ENCODE data around the gene DKK3.
"Not testable (repeated sequence)": the region's sequence is repeated elsewhere in the genome, so short reads cannot be mapped to it uniquely, and the experiment has no call there.

DKK3 gene

DNA sequence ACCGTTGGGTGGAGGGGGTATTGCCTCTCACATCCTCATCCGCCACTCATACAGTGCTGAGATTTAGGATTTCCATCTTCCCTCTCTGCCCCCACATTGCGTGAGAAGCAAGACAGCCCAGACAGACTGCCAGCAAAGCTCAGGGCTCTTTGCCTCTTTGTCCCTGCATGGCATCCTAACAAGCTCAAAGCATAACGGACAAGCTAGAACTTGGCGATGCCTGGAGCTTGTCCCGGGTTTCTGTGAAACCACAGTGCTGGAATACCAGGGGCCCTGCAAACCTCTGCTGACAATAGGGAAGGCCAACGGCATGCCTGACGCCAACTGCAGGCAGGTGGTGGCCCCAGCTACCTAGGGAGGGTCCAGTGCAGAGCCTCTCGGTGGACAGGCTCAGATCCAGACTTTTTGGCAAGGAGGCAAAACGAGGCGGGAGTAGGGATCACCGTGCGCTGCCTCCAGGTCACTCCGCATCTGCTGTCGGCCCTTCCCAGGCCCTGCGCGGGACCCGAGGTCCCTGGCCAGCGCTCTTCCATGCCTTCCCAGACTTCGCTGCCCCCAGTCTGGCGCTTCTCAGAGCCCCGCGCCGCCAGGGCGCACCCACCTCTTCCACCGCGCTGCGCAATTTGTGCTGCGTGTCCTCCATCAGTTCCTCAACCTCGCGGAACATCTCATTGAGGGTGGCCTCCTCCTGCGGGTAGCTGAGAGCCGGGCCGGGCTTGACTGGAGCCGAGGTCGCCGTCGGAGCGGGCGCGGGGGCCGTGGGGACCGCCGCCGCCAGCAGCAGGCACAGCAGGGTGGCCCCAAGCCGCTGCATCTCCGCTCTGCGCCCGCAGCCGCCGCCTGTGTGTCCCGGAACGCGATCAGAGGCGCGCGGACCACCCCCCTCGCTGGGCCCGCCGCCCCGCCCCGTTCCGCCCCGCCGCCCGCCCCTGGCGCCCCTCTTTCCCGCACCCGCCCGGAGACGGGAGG is at the start of gene DKK3:
DKK3 (minus strand) TSS at position 858 of the 969 bp plus-strand sequence; CDS start at position 814, 44 bp downstream.
- DNase-seq (ENCODE audit: low read depth, low spot score) = no peak

GRCh38 chr11:12057299-12057980 is 49.0 kb upstream of the DKK3 start:
- no peak for DNase-seq (ENCODE audit: low read depth, low spot score)

DNA sequence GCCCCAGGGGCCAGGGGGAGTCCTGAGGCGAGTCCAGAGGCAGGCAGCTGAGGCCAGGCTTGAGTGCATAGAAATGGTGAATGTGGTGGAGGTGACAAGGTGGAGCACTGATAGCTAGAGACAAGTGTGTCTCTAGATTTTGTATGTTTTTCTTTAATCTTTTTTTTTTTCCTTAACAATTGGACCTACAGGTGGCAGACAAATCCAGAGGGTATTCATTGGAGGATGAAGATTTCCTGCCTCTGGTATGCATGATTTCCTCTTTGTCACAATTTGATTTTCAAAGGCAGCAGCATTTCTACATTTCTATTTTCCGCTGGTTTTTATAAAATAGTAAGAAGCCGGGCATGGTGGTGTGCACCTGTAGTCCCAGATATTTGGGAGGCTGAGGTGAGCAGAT is 47.7 kb upstream of the DKK3 start:
- DNase-seq (ENCODE audit: low read depth, low spot score) = no peak

DNA sequence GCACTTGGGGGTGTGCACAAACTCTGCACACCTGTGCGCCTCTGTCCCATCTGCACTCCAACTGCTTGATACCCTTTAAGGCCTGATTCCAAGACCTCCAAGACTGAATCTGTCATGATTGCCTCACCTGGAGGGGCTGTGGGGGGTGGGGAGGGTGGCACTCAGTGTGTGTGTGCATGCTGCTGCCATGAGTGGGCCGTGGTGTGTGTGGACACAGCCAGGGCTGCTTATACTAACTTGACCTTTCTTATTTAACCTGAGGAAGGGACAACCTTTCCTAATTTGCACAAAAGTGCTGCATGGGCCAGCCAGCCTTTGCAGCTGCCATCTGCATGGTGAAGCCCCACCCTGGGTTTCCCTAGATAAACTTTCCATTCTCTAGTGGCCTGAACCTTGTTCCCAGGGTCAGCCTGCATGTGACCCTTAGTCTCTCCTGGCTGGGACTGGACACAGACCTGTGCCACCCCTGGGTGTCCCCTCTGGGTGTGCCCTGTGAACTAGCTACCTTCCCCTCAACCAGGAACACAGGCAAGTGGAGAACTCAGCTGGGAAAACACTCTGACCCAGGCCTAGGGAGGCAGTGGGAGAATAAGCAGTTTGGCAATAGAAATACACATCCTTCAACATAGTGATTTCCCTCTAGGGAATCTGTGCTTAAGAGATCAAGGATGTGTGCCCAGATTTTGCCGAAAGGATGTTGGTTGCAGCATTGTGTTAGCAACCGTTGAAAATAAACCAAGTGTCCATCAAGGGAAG is 45.4 kb upstream of the DKK3 start:
- no peak for DNase-seq (ENCODE audit: low read depth, low spot score)

DNA sequence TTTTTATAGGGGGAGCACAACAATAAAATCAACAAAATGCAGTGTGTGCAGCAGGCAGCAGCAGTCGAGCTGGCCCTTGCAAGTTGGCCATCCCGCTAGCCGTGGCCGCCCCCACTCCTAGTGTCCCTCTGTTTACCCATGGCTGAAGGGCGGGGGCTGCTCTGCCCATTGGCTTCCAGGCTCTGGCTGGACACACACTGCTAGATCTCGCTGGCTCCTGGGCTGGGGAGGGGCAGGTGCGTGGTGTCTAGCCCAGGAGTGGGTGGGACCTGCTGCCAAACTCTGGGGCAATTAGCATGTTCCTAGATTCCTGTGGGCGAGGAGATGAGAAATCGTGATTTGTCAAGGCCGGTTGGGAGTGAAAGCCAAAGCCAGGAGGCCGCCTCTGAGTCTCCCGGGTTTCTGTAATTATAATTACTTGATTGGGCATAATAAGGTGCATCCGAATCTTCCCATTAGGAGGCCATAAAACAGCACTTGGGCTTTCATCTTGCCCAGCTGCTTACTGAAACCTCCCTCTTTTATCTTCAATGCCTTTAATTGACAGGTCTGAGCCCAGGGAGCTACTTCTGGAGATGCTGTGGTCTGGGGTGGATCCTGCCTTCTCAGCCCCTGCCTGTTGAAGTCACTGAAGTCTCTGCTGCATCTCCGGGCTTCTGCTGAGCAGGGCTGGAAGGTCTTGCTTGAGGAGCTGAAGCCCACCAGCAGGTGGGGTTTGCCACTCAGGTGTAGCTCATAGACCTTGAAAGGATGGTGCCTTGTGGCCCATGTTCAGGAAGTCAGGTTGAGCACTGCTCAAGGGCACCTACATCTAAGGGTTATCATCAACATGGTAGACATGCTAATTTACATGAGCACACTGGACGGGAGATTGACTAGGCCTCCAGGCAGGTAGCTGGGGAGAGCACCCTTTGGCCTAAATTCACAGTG is 44.5 kb upstream of the DKK3 start:
- DNase-seq (ENCODE audit: low read depth, low spot score) = no peak

- no peak for DNase-seq (ENCODE audit: low read depth, low spot score)
These were observed 42.8 kb upstream of the DKK3 start for GRCh38 chr11:12051287-12051662.

- DNase-seq (ENCODE audit: low read depth, low spot score) = no peak
These were observed 42.3 kb upstream of the DKK3 start for GRCh38 chr11:12050470-12051286.

- DNase-seq (ENCODE audit: low read depth, low spot score) = no peak
These were observed 40.7 kb upstream of the DKK3 start for GRCh38 chr11:12048936-12049790.

- no peak for DNase-seq (ENCODE audit: low read depth, low spot score)
These were observed 38.3 kb upstream of the DKK3 start for GRCh38 chr11:12046636-12047236.

DNA sequence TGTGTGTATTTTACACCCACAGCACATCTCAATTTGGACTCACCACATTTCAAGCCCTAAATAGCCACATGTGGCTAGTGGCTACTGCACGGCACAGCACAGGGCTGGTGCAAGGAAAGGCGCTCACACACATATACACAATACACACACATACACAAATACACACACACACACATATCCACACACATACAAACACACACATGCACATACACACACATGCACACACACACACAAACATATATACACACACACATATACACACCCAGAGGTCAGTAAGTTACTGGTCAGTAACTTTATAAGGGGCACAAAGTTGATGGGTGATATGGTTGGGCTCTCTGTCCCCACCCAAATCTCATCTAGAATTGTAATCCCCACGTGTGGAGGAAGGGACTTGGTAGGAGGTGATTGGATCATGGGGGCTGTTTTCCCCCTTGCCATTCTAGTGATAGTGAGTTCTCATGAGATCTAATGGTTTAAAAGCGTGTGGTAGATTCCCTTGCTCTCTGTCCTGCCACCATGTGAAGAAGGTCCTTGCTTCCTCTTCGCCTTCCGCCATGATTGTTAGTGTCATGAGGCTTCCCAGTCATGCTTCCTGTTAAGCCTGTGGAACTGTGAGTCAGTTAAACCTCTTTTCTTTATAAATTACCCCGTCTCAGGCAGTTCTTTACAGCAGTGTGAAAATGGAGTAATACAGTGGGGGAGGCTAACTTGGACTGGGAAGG is 37.6 kb upstream of the DKK3 start:
- no peak for DNase-seq (ENCODE audit: low read depth, low spot score)

- no peak for DNase-seq (ENCODE audit: low read depth, low spot score)
These were observed 36.4 kb upstream of the DKK3 start for GRCh38 chr11:12044799-12045198.

DNA sequence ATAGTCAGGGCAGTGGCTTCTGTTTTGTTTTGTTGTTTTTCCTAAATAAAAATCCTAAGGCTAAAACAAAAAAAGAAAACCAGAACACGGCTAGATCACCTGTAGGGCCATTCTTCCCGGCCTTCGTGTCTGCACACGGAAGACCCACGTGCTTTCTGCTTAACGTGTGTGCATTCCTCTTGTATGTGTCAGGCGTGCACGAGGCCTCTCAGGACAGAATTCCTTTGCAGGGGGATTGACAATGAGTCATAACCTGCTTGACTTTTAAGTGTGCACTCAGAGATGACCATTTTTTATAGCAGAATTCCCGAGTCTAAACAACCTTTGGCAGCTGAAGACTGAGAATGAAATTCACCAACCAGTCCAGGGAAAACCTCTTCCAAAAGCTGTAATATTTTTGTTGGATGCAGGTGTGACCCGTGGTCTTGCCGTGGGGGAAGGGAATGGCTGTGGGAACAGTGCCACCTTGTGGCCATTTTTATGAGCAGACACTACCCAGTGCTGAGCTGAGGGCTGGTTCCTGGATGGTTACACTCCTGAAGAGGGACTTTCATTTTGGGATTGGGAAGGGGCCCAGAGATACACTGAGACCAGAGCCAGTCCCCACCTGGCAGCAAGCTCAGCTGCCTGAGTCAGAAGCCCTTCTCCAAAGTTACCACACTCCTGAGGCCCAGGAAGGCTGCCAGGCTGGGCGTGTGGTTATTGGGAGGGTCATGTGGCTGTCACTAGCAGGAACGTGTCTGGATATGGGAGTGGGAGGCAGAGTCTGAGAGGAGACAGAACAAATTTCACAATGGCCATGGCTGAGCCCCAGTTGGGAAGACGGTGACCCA is 35.7 kb upstream of the DKK3 start:
- peak; percentile 40 for DNase-seq (ENCODE audit: low read depth, low spot score)

- no peak for DNase-seq (ENCODE audit: low read depth, low spot score)
These were observed 34.8 kb upstream of the DKK3 start for GRCh38 chr11:12043221-12043620.

DNA sequence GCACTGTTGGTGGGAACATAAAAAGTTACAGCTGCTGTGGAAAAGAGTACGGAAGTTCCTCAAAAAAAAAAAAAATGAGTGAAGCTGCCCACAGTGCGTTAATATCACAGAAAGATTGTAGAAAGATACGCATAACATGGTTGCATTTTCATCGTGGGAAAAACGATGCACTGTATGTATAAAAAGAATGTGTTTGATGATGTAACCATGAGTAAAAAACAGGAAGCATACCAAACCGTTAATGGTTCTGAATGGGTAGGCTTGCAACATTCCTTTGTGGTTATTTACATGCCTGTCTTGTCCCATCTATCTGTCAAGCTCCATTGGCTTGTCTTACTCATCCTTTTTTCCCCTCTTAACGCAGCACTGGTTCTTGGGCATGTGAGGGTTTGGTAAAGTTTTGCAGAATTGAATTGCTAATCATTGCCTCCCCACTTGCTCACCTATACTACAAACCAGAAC is 33.8 kb upstream of the DKK3 start:
- no peak for DNase-seq (ENCODE audit: low read depth, low spot score)

- not testable (repeated sequence) for DNase-seq (ENCODE audit: low read depth, low spot score)
These were observed 32.3 kb upstream of the DKK3 start for GRCh38 chr11:12040719-12041118.

DNA sequence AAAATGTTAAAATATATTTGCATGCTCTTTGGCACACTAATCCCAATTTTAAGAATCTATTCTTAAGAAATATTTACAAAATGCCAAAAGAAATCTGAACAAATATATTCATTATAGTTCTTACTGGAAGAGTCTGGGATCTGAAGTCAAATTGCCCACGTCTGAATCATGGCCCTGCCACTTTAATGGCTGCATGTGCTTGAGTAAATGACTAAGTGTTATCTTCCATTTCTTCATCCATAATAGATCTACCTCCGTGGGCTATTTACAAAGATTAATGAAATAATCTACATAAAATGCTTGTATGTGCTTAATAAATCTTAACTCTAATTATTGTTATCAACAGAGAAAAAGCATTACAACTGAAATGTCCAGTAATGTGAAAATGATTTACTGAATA is 24.5 kb upstream of the DKK3 start:
- DNase-seq (ENCODE audit: low read depth, low spot score) = no peak

Data from activated CD4-positive, CD25-positive, alpha-beta regulatory T cell treated with anti-CD3 and anti-CD28 coated beads, Interleukin-2, amount 50 U/mL, for 16 hours (primary cell).